Measurements from ENCODE around the gene GPATCH1. TPM values are rescaled to one million over a fixed set of nuclear protein-coding genes. Genes with fewer than 3 reads are reported as not detected.
"Not testable (repeated sequence)": the region's sequence is repeated elsewhere in the genome, so short reads cannot be mapped to it uniquely, and the experiment has no call there.

GPATCH1 gene
- total RNA-seq, 1 experiment from 2014 or later: 34.7 TPM

- H3K4me3 ChIP-seq (ENCODE audit: low read depth in 2 of 2, low read length in 2 of 2); H3K4me1 ChIP-seq (ENCODE audit: control insufficient read depth, insufficient read depth, low read length); H3K9me3 ChIP-seq (ENCODE audit: control insufficient read depth, insufficient read depth, low read depth, low read length); CTCF ChIA-PET; H3K27ac ChIP-seq (ENCODE audit: low read length); BruUV-seq (replicated peaks); H3K27me3 ChIP-seq (ENCODE audit: control insufficient read depth, insufficient read depth, low read length); intact Hi-C loops (cut with micrococcal nuclease; ENCODE audit: unreplicated experiment); ATAC-seq; in situ Hi-C loops (cut with HindIII; ENCODE audit: low pct_unique_long_range_greater_than_20kb, low sequenced_read_pairs); H3K36me3 ChIP-seq (ENCODE audit: control insufficient read depth, insufficient read depth, low read length); POLR2A ChIA-PET; DNase-seq (ENCODE audit: low read depth, low spot score): not testable (repeated sequence)
Observed at GRCh38 chr19:33154313-33154712, 73.3 kb downstream of the GPATCH1 start.

DNA sequence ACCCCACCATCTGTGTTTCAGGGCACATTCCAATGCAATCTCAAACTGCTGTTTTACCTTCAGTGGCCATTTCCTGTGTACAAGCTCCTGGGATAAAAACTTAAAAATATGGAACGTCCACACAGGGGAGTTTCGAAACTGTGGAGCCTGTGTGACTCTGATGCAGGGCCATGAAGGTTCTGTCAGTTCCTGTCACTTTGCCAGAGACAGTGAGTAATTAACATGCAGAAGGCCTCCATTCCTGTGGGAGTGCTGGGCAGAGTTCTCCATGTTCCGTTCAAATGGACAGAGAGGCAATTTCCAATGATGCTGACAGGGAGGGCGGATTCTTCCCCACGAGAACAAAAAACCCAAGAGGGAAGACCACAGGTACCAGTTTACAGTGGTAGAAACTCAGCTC, 75.4 kb downstream of the GPATCH1 start:
- in situ Hi-C loops (cut with HindIII; ENCODE audit: low pct_unique_long_range_greater_than_20kb, low sequenced_read_pairs): no loop called here
- no peak for DNase-seq (ENCODE audit: low read depth, low spot score)
- no peaks in the 10 kb centered on the region for H3K9me3 ChIP-seq (ENCODE audit: control insufficient read depth, insufficient read depth, low read depth, low read length)

More for the DNA sequence above, 75.4 kb downstream of the GPATCH1 start:
- Histone ChIP-seq H3K27me3 (ENCODE audit: control insufficient read depth, insufficient read depth, low read length) (no peaks in the 10 kb centered on the region), H3K4me3 (ENCODE audit: low read depth in 2 of 2, low read length in 2 of 2) (no peak overlapping the region), H3K27ac (ENCODE audit: low read length) (no peak overlapping the region), H3K36me3 (ENCODE audit: control insufficient read depth, insufficient read depth, low read length) (no peaks in the 10 kb centered on the region), H3K4me1 (ENCODE audit: control insufficient read depth, insufficient read depth, low read length) (no peaks in the 10 kb centered on the region)
- CTCF ChIA-PET: interaction anchor here (0.6 to 1.2 kb wide), 3 partner anchors 20 to 124 kb away, joined by 3 to 4 read pairs (median 3); no protein-coding TSS in a partner anchor
- intact Hi-C loops (cut with micrococcal nuclease; ENCODE audit: unreplicated experiment): no loop called here
- POLR2A ChIA-PET: interaction anchor here (0.6 kb wide), 1 partner anchor 12 kb away, joined by 3 read pairs; no protein-coding TSS in a partner anchor
- no TSS peak for BruUV-seq (replicated peaks)
- no peak for TF ChIP-seq REST (IDR thresholded peaks at IDR 0.05; ENCODE audit: insufficient read depth in 1 of 2, low read depth in 2 of 2, low read length in 1 of 2)
- TF ChIP-seq SIN3A (IDR thresholded peaks at IDR 0.05; ENCODE audit: borderline replicate concordance, insufficient read depth, low read depth, low read length): no peak
- no peak for TF ChIP-seq TCF7L2 (IDR thresholded peaks at IDR 0.05; ENCODE audit: low read depth, low read length)
- TF ChIP-seq, protein P1, sequence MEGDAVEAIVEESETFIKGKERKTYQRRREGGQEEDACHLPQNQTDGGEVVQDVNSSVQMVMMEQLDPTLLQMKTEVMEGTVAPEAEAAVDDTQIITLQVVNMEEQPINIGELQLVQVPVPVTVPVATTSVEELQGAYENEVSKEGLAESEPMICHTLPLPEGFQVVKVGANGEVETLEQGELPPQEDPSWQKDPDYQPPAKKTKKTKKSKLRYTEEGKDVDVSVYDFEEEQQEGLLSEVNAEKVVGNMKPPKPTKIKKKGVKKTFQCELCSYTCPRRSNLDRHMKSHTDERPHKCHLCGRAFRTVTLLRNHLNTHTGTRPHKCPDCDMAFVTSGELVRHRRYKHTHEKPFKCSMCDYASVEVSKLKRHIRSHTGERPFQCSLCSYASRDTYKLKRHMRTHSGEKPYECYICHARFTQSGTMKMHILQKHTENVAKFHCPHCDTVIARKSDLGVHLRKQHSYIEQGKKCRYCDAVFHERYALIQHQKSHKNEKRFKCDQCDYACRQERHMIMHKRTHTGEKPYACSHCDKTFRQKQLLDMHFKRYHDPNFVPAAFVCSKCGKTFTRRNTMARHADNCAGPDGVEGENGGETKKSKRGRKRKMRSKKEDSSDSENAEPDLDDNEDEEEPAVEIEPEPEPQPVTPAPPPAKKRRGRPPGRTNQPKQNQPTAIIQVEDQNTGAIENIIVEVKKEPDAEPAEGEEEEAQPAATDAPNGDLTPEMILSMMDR (IDR thresholded peaks at IDR 0.05): no peak
- no peak for TF ChIP-seq POLR2AphosphoS5 (IDR thresholded peaks at IDR 0.05; ENCODE audit: low read depth, low read length)
- peak; percentile 55 for ATAC-seq
